Fibroblast of lung (primary cell): ENCODE data around the gene RCAN3.

Experiments
- EZH2 ChIP-seq: IDR thresholded peaks from 2 replicates; pipeline ENCODE4 v1.5.1; 2012; ENCODE audit warnings: low read length, control low read depth, mild to moderate bottlenecking; ENCODE audit errors: missing control alignments
- TF ChIP-seq, protein P1 (sequence below), 2 donors: IDR thresholded peaks in 1 of 2; conservative IDR thresholded peaks in 1 of 2; 1 replicate in 1 of 2; 2 replicates in 1 of 2; pipeline ENCODE4 v1.5.1; 2011 to 2012; ENCODE audit warnings: low read length in 2 of 2, control low read depth in 1 of 2, inconsistent platforms in 1 of 2, low read depth in 1 of 2, mild to moderate bottlenecking in 1 of 2

- TF ChIP-seq EZH2: no peak
- TF ChIP-seq, protein P1, sequence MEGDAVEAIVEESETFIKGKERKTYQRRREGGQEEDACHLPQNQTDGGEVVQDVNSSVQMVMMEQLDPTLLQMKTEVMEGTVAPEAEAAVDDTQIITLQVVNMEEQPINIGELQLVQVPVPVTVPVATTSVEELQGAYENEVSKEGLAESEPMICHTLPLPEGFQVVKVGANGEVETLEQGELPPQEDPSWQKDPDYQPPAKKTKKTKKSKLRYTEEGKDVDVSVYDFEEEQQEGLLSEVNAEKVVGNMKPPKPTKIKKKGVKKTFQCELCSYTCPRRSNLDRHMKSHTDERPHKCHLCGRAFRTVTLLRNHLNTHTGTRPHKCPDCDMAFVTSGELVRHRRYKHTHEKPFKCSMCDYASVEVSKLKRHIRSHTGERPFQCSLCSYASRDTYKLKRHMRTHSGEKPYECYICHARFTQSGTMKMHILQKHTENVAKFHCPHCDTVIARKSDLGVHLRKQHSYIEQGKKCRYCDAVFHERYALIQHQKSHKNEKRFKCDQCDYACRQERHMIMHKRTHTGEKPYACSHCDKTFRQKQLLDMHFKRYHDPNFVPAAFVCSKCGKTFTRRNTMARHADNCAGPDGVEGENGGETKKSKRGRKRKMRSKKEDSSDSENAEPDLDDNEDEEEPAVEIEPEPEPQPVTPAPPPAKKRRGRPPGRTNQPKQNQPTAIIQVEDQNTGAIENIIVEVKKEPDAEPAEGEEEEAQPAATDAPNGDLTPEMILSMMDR (conservative IDR thresholded peaks at IDR 0.05 in 1 of 2, IDR thresholded peaks at IDR 0.05 in 1 of 2; ENCODE audit: low read depth in 1 of 2, low read length in 2 of 2): no peak
Measured at GRCh38 chr1:24551960-24552571, 49.4 kb downstream of the RCAN3 start.
